ENCODE measurements around the gene FAM151A. TPM values are rescaled to one million over a fixed set of nuclear protein-coding genes. Genes with fewer than 3 reads are reported as not detected.

The FAM151A gene
- total RNA-seq, 2 experiments from 2014 or later: not detected

DNA sequence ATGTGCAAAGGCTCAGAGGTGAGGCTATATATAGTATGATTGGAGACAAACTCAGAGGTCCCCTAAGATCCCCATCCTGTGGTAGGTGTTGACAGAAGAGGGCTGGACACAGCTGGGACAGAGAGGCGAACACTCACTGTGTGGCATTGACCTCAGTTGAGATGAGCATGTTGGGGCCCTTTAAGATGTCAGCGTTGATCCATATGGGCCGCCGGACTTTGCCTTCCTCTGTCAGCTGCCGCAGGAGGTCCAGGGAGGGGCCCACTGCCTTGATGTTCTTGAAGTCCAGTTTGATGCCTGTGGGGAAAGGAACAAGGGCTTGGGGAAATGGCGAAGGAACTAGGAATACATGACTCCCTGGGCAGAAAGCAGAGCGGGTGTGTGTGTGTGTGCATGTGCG lies 8.8 kb downstream of the FAM151A start:
- no peak for ATAC-seq (ENCODE audit: low read depth)
- no peaks in the 10 kb centered on the region for H3K9me3 Mint-ChIP-seq
- POLR2A ChIA-PET: no interaction called here
- no peaks in the 10 kb centered on the region for H3K36me3 Mint-ChIP-seq
- DNase-seq: no peak
- H3K27me3 Mint-ChIP-seq: peaks cover 2% of the 10 kb centered on the region
- H3K4me3 Mint-ChIP-seq: no peak overlapping the region
- no peaks in the 10 kb centered on the region for H3K4me1 Mint-ChIP-seq
- H3K27ac Mint-ChIP-seq: no peak overlapping the region

GRCh38 chr1:54614024-54614423 lies 9.3 kb downstream of the FAM151A start:
- no peak for ATAC-seq (ENCODE audit: low read depth)
- POLR2A ChIA-PET: no interaction called here
- no peak overlapping the region for H3K4me3 Mint-ChIP-seq
- no peaks in the 10 kb centered on the region for H3K4me1 Mint-ChIP-seq
- H3K9me3 Mint-ChIP-seq: no peaks in the 10 kb centered on the region
- H3K27ac Mint-ChIP-seq: no peak overlapping the region
- peaks cover 2% of the 10 kb centered on the region for H3K27me3 Mint-ChIP-seq
- DNase-seq: no peak
- no peaks in the 10 kb centered on the region for H3K36me3 Mint-ChIP-seq

GRCh38 chr1:54611621-54612020 lies 11.7 kb downstream of the FAM151A start:
- ATAC-seq (ENCODE audit: low read depth): no peak
- H3K9me3 Mint-ChIP-seq: no peaks in the 10 kb centered on the region

GRCh38 chr1:54610601-54611580 lies 12.4 kb downstream of the FAM151A start:
- no peak overlapping the region for H3K27ac Mint-ChIP-seq
- H3K4me3 Mint-ChIP-seq: no peak overlapping the region
- ATAC-seq (ENCODE audit: low read depth) (no peak), DNase-seq (no peak)
- no peaks in the 10 kb centered on the region for H3K27me3 Mint-ChIP-seq
- no peaks in the 10 kb centered on the region for H3K9me3 Mint-ChIP-seq
- POLR2A ChIA-PET: no interaction called here
- H3K4me1 Mint-ChIP-seq: no peaks in the 10 kb centered on the region
- H3K36me3 Mint-ChIP-seq: no peaks in the 10 kb centered on the region

More at GRCh38 chr1:54611621-54612020, 11.7 kb downstream of the FAM151A start:
- POLR2A ChIA-PET: interaction anchor here (0.6 kb wide), 1 partner anchor 1027 kb away, joined by 3 read pairs; no protein-coding TSS in a partner anchor
- DNase-seq: no peak
- Mint-ChIP-seq H3K4me3 (no peak overlapping the region), H3K27me3 (no peaks in the 10 kb centered on the region), H3K36me3 (no peaks in the 10 kb centered on the region), H3K27ac (no peak overlapping the region), H3K4me1 (no peaks in the 10 kb centered on the region)

DNA sequence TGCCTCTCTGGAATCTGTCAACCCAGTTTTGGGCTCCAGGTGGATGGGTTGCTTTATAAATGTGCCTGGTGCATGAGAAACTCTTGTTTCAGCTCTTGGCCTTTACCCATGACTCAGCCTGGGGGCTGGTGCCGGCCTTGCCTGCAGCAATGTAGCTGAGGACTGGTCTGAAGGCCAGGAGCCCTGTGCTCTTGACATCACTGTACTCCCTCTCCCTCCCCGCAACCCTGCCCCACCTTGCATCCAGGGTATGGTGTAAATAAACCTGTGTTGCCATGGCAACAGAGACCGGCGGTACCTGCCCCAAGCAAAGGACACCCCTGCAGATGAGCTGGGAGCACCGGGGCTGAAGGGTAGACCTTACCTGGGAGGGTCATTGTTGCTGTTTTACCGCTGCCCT lies 13.3 kb downstream of the FAM151A start:
- DNase-seq (no peak), ATAC-seq (ENCODE audit: low read depth) (no peak)
- H3K27me3 Mint-ChIP-seq: no peaks in the 10 kb centered on the region
- POLR2A ChIA-PET: no interaction called here
- H3K4me1 Mint-ChIP-seq: peaks cover 4% of the 10 kb centered on the region
- H3K27ac Mint-ChIP-seq: no peak overlapping the region
- H3K9me3 Mint-ChIP-seq: no peaks in the 10 kb centered on the region
- H3K4me3 Mint-ChIP-seq: no peak overlapping the region
- H3K36me3 Mint-ChIP-seq: no peaks in the 10 kb centered on the region

GRCh38 chr1:54609301-54609921 lies 13.9 kb downstream of the FAM151A start:
- Mint-ChIP-seq H3K27ac (no peak overlapping the region), H3K4me1 (peaks cover 11% of the 10 kb centered on the region), H3K4me3 (no peak overlapping the region), H3K9me3 (no peaks in the 10 kb centered on the region), H3K36me3 (no peaks in the 10 kb centered on the region), H3K27me3 (no peaks in the 10 kb centered on the region)
- ATAC-seq (ENCODE audit: low read depth) (no peak), DNase-seq (no peak)
- POLR2A ChIA-PET: no interaction called here

GRCh38 chr1:54608566-54609230 lies 14.6 kb downstream of the FAM151A start:
- no peak for ATAC-seq (ENCODE audit: low read depth)
- POLR2A ChIA-PET: no interaction called here

DNA sequence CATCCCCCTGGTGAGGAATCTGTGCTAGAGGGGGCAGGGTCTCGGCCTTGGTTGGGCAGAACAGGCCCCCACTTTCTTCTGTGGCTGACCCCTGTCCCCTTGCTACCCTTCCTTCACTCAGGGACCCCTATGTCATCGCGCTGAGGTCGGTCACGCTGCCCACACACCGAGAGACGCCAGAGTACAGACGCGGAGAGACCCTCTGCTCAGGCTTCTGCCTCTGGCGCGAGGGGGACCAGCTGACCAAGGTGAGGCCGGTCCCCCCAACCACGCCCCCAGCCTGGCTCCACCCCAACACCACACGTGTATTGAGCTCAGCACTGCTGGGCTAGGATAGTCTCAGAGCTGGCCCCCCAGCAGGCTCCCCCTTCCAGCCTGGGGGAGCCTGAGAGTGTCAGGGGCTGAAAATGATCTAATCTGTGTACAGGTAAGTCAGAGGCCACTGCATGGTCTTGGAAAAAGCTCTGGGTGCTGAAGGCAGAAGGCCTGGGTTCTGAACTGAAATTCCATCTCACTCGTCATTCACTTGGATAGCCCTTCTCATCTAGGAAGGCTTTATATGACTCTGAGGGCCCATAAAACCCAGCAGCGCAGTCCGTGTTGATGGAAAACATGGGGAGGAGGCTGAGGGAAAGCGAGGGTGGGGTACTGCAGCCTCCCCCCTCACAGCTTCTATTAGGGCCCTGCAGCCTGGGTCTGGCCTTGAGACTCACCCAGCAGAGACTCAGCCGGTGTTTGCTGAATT lies 15.3 kb downstream of the FAM151A start:
- POLR2A ChIA-PET: no interaction called here
- Mint-ChIP-seq H3K27me3 (no peaks in the 10 kb centered on the region), H3K36me3 (no peaks in the 10 kb centered on the region), H3K4me3 (no peak overlapping the region), H3K27ac (no peak overlapping the region), H3K4me1 (peaks cover 14% of the 10 kb centered on the region), H3K9me3 (no peaks in the 10 kb centered on the region)
- DNase-seq (no peak), ATAC-seq (ENCODE audit: low read depth) (no peak)

More at GRCh38 chr1:54608566-54609230, 14.6 kb downstream of the FAM151A start:
- Mint-ChIP-seq H3K27me3 (no peaks in the 10 kb centered on the region), H3K4me3 (no peak overlapping the region), H3K4me1 (peaks cover 14% of the 10 kb centered on the region), H3K27ac (no peak overlapping the region), H3K9me3 (no peaks in the 10 kb centered on the region), H3K36me3 (no peaks in the 10 kb centered on the region)
- no peak for DNase-seq

DNA sequence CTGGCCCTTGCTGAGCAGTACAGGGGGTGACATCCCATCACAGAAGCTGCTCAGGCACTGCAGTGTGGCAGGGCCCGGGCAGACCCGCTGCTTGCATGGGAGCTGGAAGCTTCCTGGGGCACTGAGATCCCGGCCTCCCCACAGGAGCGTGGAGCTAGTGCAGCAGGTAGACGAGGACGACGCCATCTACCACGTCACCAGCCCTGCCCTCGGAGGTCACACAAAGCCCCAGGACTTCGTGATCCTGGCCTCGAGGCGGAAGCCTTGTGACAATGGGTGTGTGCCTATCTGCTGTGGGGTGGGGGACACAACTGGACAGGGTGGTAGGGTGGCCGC lies 16.4 kb downstream of the FAM151A start:
- Mint-ChIP-seq H3K4me1 (peaks cover 14% of the 10 kb centered on the region), H3K9me3 (no peaks in the 10 kb centered on the region), H3K4me3 (no peak overlapping the region), H3K36me3 (no peaks in the 10 kb centered on the region), H3K27me3 (no peaks in the 10 kb centered on the region), H3K27ac (no peak overlapping the region)
- POLR2A ChIA-PET: no interaction called here
- no peak for DNase-seq
- ATAC-seq (ENCODE audit: low read depth): no peak

- Mint-ChIP-seq H3K4me1 (peaks cover 14% of the 10 kb centered on the region), H3K27ac (no peak overlapping the region), H3K27me3 (no peaks in the 10 kb centered on the region), H3K9me3 (no peaks in the 10 kb centered on the region), H3K4me3 (no peak overlapping the region), H3K36me3 (no peaks in the 10 kb centered on the region)
- POLR2A ChIA-PET: no interaction called here
- ATAC-seq (ENCODE audit: low read depth): no peak
- no peak for DNase-seq
These were observed 17.0 kb downstream of the FAM151A start for GRCh38 chr1:54606096-54606989.

DNA sequence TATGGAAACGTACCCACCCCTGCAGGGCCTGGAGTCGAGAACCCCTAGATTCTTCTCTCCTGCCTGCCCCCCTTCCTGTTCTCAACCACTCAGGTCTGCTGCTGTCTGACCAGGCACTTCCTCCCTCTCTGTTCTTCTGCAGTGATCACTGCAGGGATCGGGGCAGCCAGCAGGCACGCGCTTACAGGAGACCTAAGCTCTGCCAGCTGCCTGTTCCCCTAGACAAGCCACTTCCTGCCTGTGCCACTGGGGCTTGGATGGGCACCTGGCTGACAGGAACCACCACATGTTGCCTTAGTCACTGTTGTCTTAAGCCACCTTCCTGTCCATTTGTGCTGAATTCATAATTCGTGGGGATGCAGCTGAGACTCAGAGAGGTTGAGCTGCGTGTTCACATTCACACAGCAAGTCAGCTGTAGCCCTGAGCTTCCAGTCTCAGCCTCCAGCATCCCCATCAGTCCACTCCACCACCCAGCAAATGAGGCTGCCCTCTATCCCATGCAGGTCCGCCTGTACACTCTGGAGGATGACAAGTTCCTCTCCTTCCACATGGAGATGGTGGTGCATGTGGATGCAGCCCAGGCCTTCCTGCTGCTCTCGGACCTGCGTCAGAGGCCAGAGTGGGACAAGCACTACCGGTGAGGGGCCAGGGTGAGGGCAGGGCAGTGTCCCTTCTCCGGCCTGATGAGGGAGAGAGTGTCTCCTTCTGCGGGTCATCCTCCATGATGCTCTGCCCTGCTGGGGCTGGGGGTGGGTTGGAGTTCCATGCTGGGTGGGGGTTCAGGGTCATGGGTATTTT lies 18.6 kb downstream of the FAM151A start:
- peak overlapping the region; percentile 67 for H3K27ac Mint-ChIP-seq
- H3K36me3 Mint-ChIP-seq: no peaks in the 10 kb centered on the region
- no peaks in the 10 kb centered on the region for H3K27me3 Mint-ChIP-seq
- DNase-seq (peak; percentile 48), ATAC-seq (ENCODE audit: low read depth) (peak; percentile 92)
- H3K9me3 Mint-ChIP-seq: no peaks in the 10 kb centered on the region
- peak overlapping the region; percentile 13 for H3K4me3 Mint-ChIP-seq
- peaks cover 14% of the 10 kb centered on the region for H3K4me1 Mint-ChIP-seq
- POLR2A ChIA-PET: interaction anchor here (1.0 kb wide), 1 partner anchor 9 kb away, joined by 3 read pairs; no protein-coding TSS in a partner anchor

GRCh38 chr1:54604051-54604450 lies 19.3 kb downstream of the FAM151A start:
- DNase-seq (no peak), ATAC-seq (ENCODE audit: low read depth) (no peak)
- POLR2A ChIA-PET: no interaction called here
- Mint-ChIP-seq H3K36me3 (no peaks in the 10 kb centered on the region), H3K9me3 (no peaks in the 10 kb centered on the region), H3K4me3 (peak overlapping the region; percentile 9), H3K4me1 (peaks cover 14% of the 10 kb centered on the region), H3K27ac (peak overlapping the region; percentile 67), H3K27me3 (no peaks in the 10 kb centered on the region)

Data from activated naive CD8-positive, alpha-beta T cell treated with anti-CD3 and anti-CD28 coated beads, Interleukin-2, amount 10 ng/mL, durations not matched to agents 7 days and 5 days (primary cell).